Calu3 (cell line): ENCODE results near the gene COL11A1. TPM values are rescaled to one million over a fixed set of nuclear protein-coding genes. Genes with fewer than 3 reads are reported as not detected.
"Not testable (repeated sequence)": the region's sequence is repeated elsewhere in the genome, so short reads cannot be mapped to it uniquely, and the experiment has no call there.

Source experiments
- BruUV-seq: library from RNA; stranded (reverse); fragments of 400-500 nt; replicated peaks from 2 replicates; lab custom pipeline; 2021; lab: Mats Ljungman, UMichigan
- CTCF ChIA-PET: fragments of 300-600 bp; sonication (Branson Sonifier 250); formaldehyde crosslinking; loops from one replicate; lab custom pipeline; 2022; ENCODE audit warnings: antibody characterized with exemption; lab: Charles Lee
- DNase-seq: peaks from one replicate; pipeline ENCODE4 v3.0.0; 2022
- H3K27ac Mint-ChIP-seq: one replicate; pipeline ENCODE4 v1.8.0; 2022; ENCODE audit warnings: mixed read lengths; ENCODE audit not compliant: unreplicated experiment
- H3K27me3 Mint-ChIP-seq: one replicate; pipeline ENCODE4 v1.8.0; 2022; ENCODE audit warnings: mixed read lengths; ENCODE audit not compliant: unreplicated experiment
- H3K36me3 Mint-ChIP-seq: one replicate; pipeline ENCODE4 v1.8.0; 2022; ENCODE audit warnings: mild to moderate bottlenecking, moderate library complexity, mixed read lengths; ENCODE audit not compliant: insufficient read depth, unreplicated experiment
- H3K4me1 Mint-ChIP-seq: one replicate; pipeline ENCODE4 v1.8.0; 2022; ENCODE audit warnings: mild to moderate bottlenecking, low read depth, mixed read lengths; ENCODE audit not compliant: unreplicated experiment
- H3K4me3 Mint-ChIP-seq: one replicate; pipeline ENCODE4 v1.8.0; 2022; ENCODE audit warnings: mild to moderate bottlenecking, low read depth, moderate library complexity, mixed read lengths; ENCODE audit not compliant: unreplicated experiment
- H3K9me3 Mint-ChIP-seq: one replicate; pipeline ENCODE4 v1.8.0; 2022; ENCODE audit warnings: low read depth, mixed read lengths; ENCODE audit not compliant: unreplicated experiment
- CTCF ChIP-seq: fragments of 200-600 bp; IDR thresholded peaks from one replicate; pipeline ENCODE4 v1.8.0; 2022; ENCODE audit warnings: antibody characterized with exemption; ENCODE audit not compliant: unreplicated experiment
- intact Hi-C: fragments of 100-400 bp; cut with micrococcal nuclease; formaldehyde crosslinking; loops from one replicate; pipeline ENCODE4 v1.10.0; 2022; ENCODE audit not compliant: unreplicated experiment
- total RNA-seq: library from RNA; stranded (reverse); gene quantifications from 2 replicates; pipeline ENCODE4 v1.2.3, GENCODE V29; 2022

COL11A1 gene
- total RNA-seq, 1 experiment from 2014 or later, result not detected

- TF ChIP-seq CTCF, result no peak
- Mint-ChIP-seq H3K4me1 (no peaks in the 10 kb centered on the region), H3K9me3 (peaks cover 3% of the 10 kb centered on the region), H3K27me3 (no peaks in the 10 kb centered on the region), H3K27ac (no peak overlapping the region), H3K36me3 (no peaks in the 10 kb centered on the region), H3K4me3 (no peak overlapping the region)
- BruUV-seq, result no TSS peak
- DNase-seq, result no peak
- intact Hi-C loops, result no loop called here
- CTCF ChIA-PET, result no interaction called here
These were observed 155.9 kb downstream of the COL11A1 start for GRCh38 chr1:102952400-102952799.

- DNase-seq, result no peak
- Mint-ChIP-seq H3K4me3 (no peak overlapping the region), H3K9me3 (peaks cover 7% of the 10 kb centered on the region), H3K27ac (no peak overlapping the region), H3K27me3 (no peaks in the 10 kb centered on the region), H3K36me3 (no peaks in the 10 kb centered on the region), H3K4me1 (no peaks in the 10 kb centered on the region)
- BruUV-seq, result no TSS peak
- intact Hi-C loops, result no loop called here
- CTCF ChIA-PET, result no interaction called here
- TF ChIP-seq CTCF, result no peak
These were observed 166.0 kb downstream of the COL11A1 start for GRCh38 chr1:102942324-102942723.

DNA sequence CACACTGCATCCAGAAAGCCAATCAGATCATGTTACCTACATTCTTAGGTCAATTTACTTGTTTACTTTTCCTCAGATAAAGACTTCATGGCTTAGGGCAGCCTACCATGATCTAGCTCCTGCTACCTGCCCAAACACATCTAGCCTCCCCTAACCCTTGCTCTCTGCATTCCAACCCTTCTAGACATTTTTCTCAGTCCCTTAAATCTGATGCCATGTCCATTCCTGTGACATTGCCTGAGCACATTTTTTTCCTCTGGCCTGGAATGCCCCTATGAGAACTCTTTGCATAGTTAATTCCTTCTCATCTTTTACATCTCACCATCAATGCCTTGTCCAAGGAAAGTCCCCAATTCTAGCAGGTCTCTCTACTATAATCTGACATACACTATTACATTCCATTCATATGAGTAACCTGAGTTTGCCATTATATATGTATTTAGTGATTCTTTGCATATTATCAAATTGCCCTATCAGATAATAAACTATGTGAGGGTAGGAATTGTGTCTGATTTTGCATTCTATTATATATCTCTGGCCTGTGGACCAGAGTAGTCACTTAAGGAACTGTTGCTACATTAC, 166.9 kb downstream of the COL11A1 start:
- H3K27ac Mint-ChIP-seq, result no peak overlapping the region
- no peaks in the 10 kb centered on the region for H3K4me1 Mint-ChIP-seq
- CTCF ChIA-PET, result no interaction called here
- DNase-seq, result no peak
- no TSS peak for BruUV-seq
- H3K27me3 Mint-ChIP-seq, result no peaks in the 10 kb centered on the region
- intact Hi-C loops, result no loop called here
- no peak overlapping the region for H3K4me3 Mint-ChIP-seq
- H3K36me3 Mint-ChIP-seq, result no peaks in the 10 kb centered on the region
- H3K9me3 Mint-ChIP-seq, result peaks cover 7% of the 10 kb centered on the region
- no peak for TF ChIP-seq CTCF

DNA sequence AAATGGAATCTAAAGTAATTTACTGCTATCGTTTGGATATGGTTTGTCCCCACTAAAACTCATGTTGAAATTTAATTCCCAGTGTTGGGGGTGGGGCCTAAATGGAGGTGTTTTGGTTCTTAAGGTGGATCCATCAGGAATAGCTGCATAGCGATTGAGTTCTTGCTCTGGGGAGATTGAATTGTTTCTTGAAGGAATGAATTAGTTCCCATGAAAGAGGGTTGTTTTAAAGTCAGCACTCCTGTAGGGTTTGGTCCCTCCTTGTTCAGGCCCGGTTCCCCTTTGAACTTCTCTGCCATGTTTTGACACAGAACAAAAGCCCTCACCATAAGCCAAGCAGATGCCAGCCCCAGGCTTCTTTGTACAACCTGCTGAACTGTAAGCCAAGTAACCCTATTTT, 170.9 kb downstream of the COL11A1 start:
- CTCF ChIA-PET, result interaction anchor here (0.7 kb wide), 1 partner anchor 53 kb away, joined by 3 read pairs; no protein-coding TSS in a partner anchor
- intact Hi-C loops, result no loop called here
- TF ChIP-seq CTCF, result no peak

GRCh38 chr1:102933362-102933761, 175.0 kb downstream of the COL11A1 start:
- H3K4me1 Mint-ChIP-seq, DNase-seq, CTCF ChIA-PET, intact Hi-C loops, H3K36me3 Mint-ChIP-seq, BruUV-seq, H3K27ac Mint-ChIP-seq, H3K9me3 Mint-ChIP-seq, H3K4me3 Mint-ChIP-seq, H3K27me3 Mint-ChIP-seq: not testable (repeated sequence)

More for the DNA sequence above, 170.9 kb downstream of the COL11A1 start:
- no peak for DNase-seq
- Mint-ChIP-seq H3K27ac (no peak overlapping the region), H3K9me3 (peaks cover 5% of the 10 kb centered on the region), H3K4me1 (no peaks in the 10 kb centered on the region), H3K27me3 (no peaks in the 10 kb centered on the region), H3K36me3 (no peaks in the 10 kb centered on the region), H3K4me3 (no peak overlapping the region)
- no TSS peak for BruUV-seq
